ENCODE measurements around the gene MARVELD2. TPM values are rescaled to one million over a fixed set of nuclear protein-coding genes. Genes with fewer than 3 reads are reported as not detected.
A peak's percentile ranks its signal among the peaks of the same experiment; 100 is the strongest.

Gene MARVELD2
- total RNA-seq, 1 donor: 3.9 TPM

- no peak for DNase-seq (ENCODE audit: low read depth)
- TF ChIP-seq CTCF (IDR thresholded peaks at IDR 0.05; ENCODE audit: insufficient read depth, low read depth, low read length): no peak
- peak within 1 kb of the TSS; percentile 66 for H3K4me3 ChIP-seq (ENCODE audit: low read depth, low read length)
Measured at GRCh38 chr5:69492391-69492922, 77.5 kb downstream of the MARVELD2 start, which contains the start of gene OCLN. TSS of gene OCLN (plus strand) at chr5:69492790. CDS start at chr5:69504245, 11,455 bp downstream.

GRCh38 chr5:69492923-69493395 lies 78.0 kb downstream of the MARVELD2 start:
- H3K4me3 ChIP-seq (ENCODE audit: low read depth, low read length): peak overlapping the region; percentile 66
- DNase-seq (ENCODE audit: low read depth): no peak
- no peak for TF ChIP-seq CTCF (IDR thresholded peaks at IDR 0.05; ENCODE audit: insufficient read depth, low read depth, low read length)

GRCh38 chr5:69493396-69494133 lies 78.6 kb downstream of the MARVELD2 start:
- TF ChIP-seq CTCF (IDR thresholded peaks at IDR 0.05; ENCODE audit: insufficient read depth, low read depth, low read length): no peak
- no peak for DNase-seq (ENCODE audit: low read depth)
- H3K4me3 ChIP-seq (ENCODE audit: low read depth, low read length): peak overlapping the region; percentile 66

Small RNA genes within 50 kb of the gene (small RNA-seq; reads per million reads assigned to genes)
- gene RN7SL616P (not detected), gene RPS27P14 (not detected)

Other genes with a start within 250 kb of the MARVELD2 start
- 79.9 and 147 TPM in 2 replicates for gene CCNB1, start 248.0 kb upstream of the MARVELD2 start, total RNA-seq
- 11.9 and 12.1 TPM in 2 replicates for gene CENPH, start 225.5 kb upstream of the MARVELD2 start, total RNA-seq
- gene CDK7, start 180.2 kb upstream of the MARVELD2 start, total RNA-seq: 42.5 and 91.1 TPM in 2 replicates
- 6.1 and 7.8 TPM in 2 replicates for gene CCDC125, start 82.3 kb upstream of the MARVELD2 start, total RNA-seq
- gene AK6, start 45.6 kb upstream of the MARVELD2 start, total RNA-seq: 23.8 and 32.8 TPM in 2 replicates
- 66.4 and 94.6 TPM in 2 replicates for gene TAF9, start 45.6 kb upstream of the MARVELD2 start, total RNA-seq
- 21.3 and 27.2 TPM in 2 replicates for gene RAD17, start 45.3 kb upstream of the MARVELD2 start, total RNA-seq
- gene OCLN, start 77.7 kb downstream of the MARVELD2 start, total RNA-seq: 0.43 and 0.64 TPM in 2 replicates
- gene GTF2H2C, start 145.1 kb downstream of the MARVELD2 start, total RNA-seq: 36.1 and 47.5 TPM in 2 replicates